Measurements from ENCODE around the gene ADGRG2. TPM values are rescaled to one million over a fixed set of nuclear protein-coding genes. Genes with fewer than 3 reads are reported as not detected.

The ADGRG2 gene
- polyA plus RNA-seq, 12 donors: 4.7 to 19.4 (median 10.2) TPM; not detected in 1

GRCh38 chrX:18961686-18962085 lies 160.6 kb downstream of the ADGRG2 start:
- DNase-seq: no peak

GRCh38 chrX:18956303-18957032 lies 165.8 kb downstream of the ADGRG2 start:
- DNase-seq: no peak

GRCh38 chrX:18955676-18956075 lies 166.6 kb downstream of the ADGRG2 start:
- DNase-seq: no peak

- DNase-seq: no peak
These were observed 171.2 kb downstream of the ADGRG2 start for GRCh38 chrX:18951032-18951431.

- no peak for DNase-seq
These were observed 172.3 kb downstream of the ADGRG2 start for GRCh38 chrX:18949944-18950301.

GRCh38 chrX:18949291-18949943 lies 172.9 kb downstream of the ADGRG2 start:
- peak; percentile 31 for DNase-seq

GRCh38 chrX:18946611-18947010 lies 175.7 kb downstream of the ADGRG2 start:
- no peak for DNase-seq

- DNase-seq: no peak
These were observed 176.1 kb downstream of the ADGRG2 start for GRCh38 chrX:18946157-18946556.

- DNase-seq: peak; percentile 24
These were observed 176.8 kb downstream of the ADGRG2 start for GRCh38 chrX:18945483-18945882.

- no peak for DNase-seq
These were observed 177.8 kb downstream of the ADGRG2 start for GRCh38 chrX:18944482-18944881.

GRCh38 chrX:18941896-18942295 lies 180.4 kb downstream of the ADGRG2 start:
- no peak for DNase-seq

Other genes with a start within 250 kb of the ADGRG2 start
- 10 to 100 TPM in 11 of 12 donors, not detected in 1; 16.5 to 27.2 (median 20.2) TPM for gene PHKA2, start 138.4 kb downstream of the ADGRG2 start, polyA plus RNA-seq (ENCODE audit: insufficient read length in 12 of 12)
- gene PDHA1, start 221.5 kb upstream of the ADGRG2 start, polyA plus RNA-seq (ENCODE audit: insufficient read length in 12 of 12): 100 to 1,000 TPM in 11 of 12 donors, not detected in 1; 144 to 199 (median 168) TPM